HEK293 (cell line): Measurements from ENCODE around the gene TSEN2.

Experiments
- CTCF ChIA-PET: fragments of 350-600 bp; formaldehyde crosslinking; extraction: SDS; loops from one replicate; lab custom pipeline; 2021; ENCODE audit warnings: antibody characterized with exemption; lab: Yijun Ruan, JAX
- POLR2A ChIA-PET: fragments of 300-600 bp; formaldehyde crosslinking; extraction: SDS; loops from one replicate; lab custom pipeline; 2020; ENCODE audit warnings: antibody characterized with exemption, inconsistent platforms; lab: Yijun Ruan, JAX
- H3K27ac ChIP-seq: fragments of 200-500 bp; sonication (Bioruptor generic); 2 replicates; pipeline ENCODE4 v1.5.1; 2014; ENCODE audit warnings: low read depth, low read length, control low read depth, inconsistent platforms; ENCODE audit errors: extremely low read depth
- H3K36me3 ChIP-seq, 2 experiments: fragments of 200-500 bp in 1 of 2; sonication (Bioruptor generic) in 1 of 2; 1 replicate in 1 of 2; 2 replicates in 1 of 2; pipeline ENCODE4 v1.5.1; 2014 to 2017; ENCODE audit warnings: inconsistent platforms in 2 of 2, low read length in 2 of 2; ENCODE audit not compliant: control insufficient read depth in 2 of 2, insufficient read depth in 1 of 2
- H3K4me1 ChIP-seq: fragments of 200-500 bp; sonication (Bioruptor generic); 2 replicates; pipeline ENCODE4 v1.5.1; 2014; ENCODE audit warnings: mild to moderate bottlenecking, low read length, inconsistent platforms; ENCODE audit not compliant: control insufficient read depth, insufficient read depth
- H3K4me3 ChIP-seq: 2 replicates; pipeline ENCODE4 v1.5.1; 2011; ENCODE audit warnings: low read depth, mild to moderate bottlenecking, control low read depth, low read length, moderate library complexity
- H3K9me3 ChIP-seq: fragments of 200-500 bp; sonication (Bioruptor generic); 2 replicates; pipeline ENCODE4 v1.5.1; 2014; ENCODE audit warnings: low read depth, low read length, inconsistent platforms; ENCODE audit not compliant: control insufficient read depth, insufficient read depth
- FEZF1 ChIP-seq: fragments of 450-650 bp; formaldehyde crosslinking; IDR thresholded peaks from 2 replicates; pipeline ENCODE4 v1.5.1; 2016; ENCODE audit warnings: missing biosample characterization, missing genetic modification characterization
- KLF9 ChIP-seq: fragments of 450-650 bp; formaldehyde crosslinking; IDR thresholded peaks from 2 replicates; pipeline ENCODE4 v1.5.1; 2016; ENCODE audit warnings: missing biosample characterization, missing genetic modification characterization, low read depth
- MYNN ChIP-seq: fragments of 450-650 bp; formaldehyde crosslinking; IDR thresholded peaks from 2 replicates; pipeline ENCODE4 v1.5.1; 2016; ENCODE audit warnings: missing biosample characterization, missing genetic modification characterization, borderline replicate concordance
- OSR2 ChIP-seq: fragments of 450-650 bp; formaldehyde crosslinking; IDR thresholded peaks from 2 replicates; pipeline ENCODE4 v1.5.1; 2016; ENCODE audit warnings: missing biosample characterization, missing genetic modification characterization
- PRDM1 ChIP-seq: fragments of 450-650 bp; formaldehyde crosslinking; IDR thresholded peaks from 2 replicates; pipeline ENCODE4; 2016; ENCODE audit warnings: missing biosample characterization, missing genetic modification characterization
- SP7 ChIP-seq: fragments of 450-650 bp; formaldehyde crosslinking; IDR thresholded peaks from 2 replicates; pipeline ENCODE4 v1.5.1; 2016; ENCODE audit warnings: missing biosample characterization, missing genetic modification characterization
- TRIM28 ChIP-seq: IDR thresholded peaks from 2 replicates; pipeline ENCODE4 v1.6.1; 2011; ENCODE audit warnings: low read length, control low read depth, borderline replicate concordance
- ZFHX2 ChIP-seq: fragments of 450-650 bp; formaldehyde crosslinking; conservative IDR thresholded peaks from 2 replicates; pipeline ENCODE4 v1.5.1; 2016; ENCODE audit warnings: missing biosample characterization, missing genetic modification characterization
- ZFP69B ChIP-seq: fragments of 450-650 bp; formaldehyde crosslinking; IDR thresholded peaks from 2 replicates; pipeline ENCODE4 v1.5.1; 2016; ENCODE audit warnings: missing biosample characterization, missing genetic modification characterization
- ZNF10 ChIP-seq: fragments of 450-650 bp; formaldehyde crosslinking; IDR thresholded peaks from 2 replicates; pipeline ENCODE4 v1.5.1; 2017; ENCODE audit warnings: missing biosample characterization, missing genetic modification characterization
- ZNF133 ChIP-seq: fragments of 450-650 bp; formaldehyde crosslinking; IDR thresholded peaks from 2 replicates; pipeline ENCODE4 v1.5.1; 2016; ENCODE audit warnings: missing biosample characterization, missing genetic modification characterization
- ZNF16 ChIP-seq: fragments of 450-650 bp; formaldehyde crosslinking; IDR thresholded peaks from 2 replicates; pipeline ENCODE4 v1.5.1; 2016; ENCODE audit warnings: low read depth, missing biosample characterization, missing genetic modification characterization
- ZNF350 ChIP-seq: fragments of 450-650 bp; formaldehyde crosslinking; IDR thresholded peaks from 2 replicates; pipeline ENCODE4 v1.5.0; 2017; ENCODE audit warnings: missing biosample characterization, mild to moderate bottlenecking, missing genetic modification characterization
- ZNF394 ChIP-seq: fragments of 450-650 bp; formaldehyde crosslinking; IDR thresholded peaks from 2 replicates; pipeline ENCODE4 v1.5.1; 2016; ENCODE audit warnings: missing biosample characterization, missing genetic modification characterization, mild to moderate bottlenecking, moderate library complexity, borderline replicate concordance
- ZNF501 ChIP-seq: fragments of 450-650 bp; formaldehyde crosslinking; IDR thresholded peaks from 2 replicates; pipeline ENCODE4 v1.5.1; 2016; ENCODE audit warnings: missing biosample characterization, missing genetic modification characterization
- ZNF560 ChIP-seq: fragments of 450-650 bp; formaldehyde crosslinking; IDR thresholded peaks from 2 replicates; pipeline ENCODE4 v1.5.1; 2017; ENCODE audit warnings: missing biosample characterization, missing genetic modification characterization, borderline replicate concordance
- ZNF571 ChIP-seq: fragments of 450-650 bp; formaldehyde crosslinking; IDR thresholded peaks from 2 replicates; pipeline ENCODE4 v1.5.0; 2017; ENCODE audit warnings: missing biosample characterization, missing genetic modification characterization
- ZNF664 ChIP-seq: fragments of 450-650 bp; formaldehyde crosslinking; IDR thresholded peaks from 2 replicates; pipeline ENCODE4 v1.5.1; 2016; ENCODE audit warnings: missing biosample characterization, missing genetic modification characterization
- ZNF701 ChIP-seq: fragments of 450-650 bp; formaldehyde crosslinking; IDR thresholded peaks from 2 replicates; pipeline ENCODE4 v1.5.1; 2016; ENCODE audit warnings: missing biosample characterization, missing genetic modification characterization
- ZNF785 ChIP-seq: fragments of 450-650 bp; formaldehyde crosslinking; IDR thresholded peaks from 2 replicates; pipeline ENCODE4 v1.5.1; 2016; ENCODE audit warnings: missing biosample characterization, missing genetic modification characterization
- ZXDB ChIP-seq: fragments of 450-650 bp; formaldehyde crosslinking; IDR thresholded peaks from 2 replicates; pipeline ENCODE4 v1.5.1; 2016; ENCODE audit warnings: missing biosample characterization, missing genetic modification characterization
- TF ChIP-seq, protein P1 (sequence below): fragments of 450-650 bp; formaldehyde crosslinking; IDR thresholded peaks from 2 replicates; pipeline ENCODE4 v1.5.1; 2016; ENCODE audit warnings: missing biosample characterization, missing genetic modification characterization
- TF ChIP-seq, protein P2 (sequence below): sonication (generic); formaldehyde crosslinking; IDR thresholded peaks from 2 replicates; pipeline ENCODE4 v1.8.1; 2022; ENCODE audit warnings: mild to moderate bottlenecking, moderate library complexity, missing genetic modification reagents
- TF ChIP-seq, protein P3 (sequence below): fragments of 450-650 bp; formaldehyde crosslinking; IDR thresholded peaks from 2 replicates; pipeline ENCODE4 v1.5.1; 2016; ENCODE audit warnings: missing biosample characterization, missing genetic modification characterization
- TF ChIP-seq, protein P4 (sequence below): fragments of 450-650 bp; formaldehyde crosslinking; IDR thresholded peaks from 2 replicates; pipeline ENCODE4 v1.5.1; 2016; ENCODE audit warnings: missing biosample characterization, missing genetic modification characterization
- TF ChIP-seq, protein P5 (sequence below): fragments of 450-650 bp; formaldehyde crosslinking; IDR thresholded peaks from 2 replicates; pipeline ENCODE4 v1.5.1; 2016; ENCODE audit warnings: missing biosample characterization, missing genetic modification characterization

The TSEN2 gene

DNA sequence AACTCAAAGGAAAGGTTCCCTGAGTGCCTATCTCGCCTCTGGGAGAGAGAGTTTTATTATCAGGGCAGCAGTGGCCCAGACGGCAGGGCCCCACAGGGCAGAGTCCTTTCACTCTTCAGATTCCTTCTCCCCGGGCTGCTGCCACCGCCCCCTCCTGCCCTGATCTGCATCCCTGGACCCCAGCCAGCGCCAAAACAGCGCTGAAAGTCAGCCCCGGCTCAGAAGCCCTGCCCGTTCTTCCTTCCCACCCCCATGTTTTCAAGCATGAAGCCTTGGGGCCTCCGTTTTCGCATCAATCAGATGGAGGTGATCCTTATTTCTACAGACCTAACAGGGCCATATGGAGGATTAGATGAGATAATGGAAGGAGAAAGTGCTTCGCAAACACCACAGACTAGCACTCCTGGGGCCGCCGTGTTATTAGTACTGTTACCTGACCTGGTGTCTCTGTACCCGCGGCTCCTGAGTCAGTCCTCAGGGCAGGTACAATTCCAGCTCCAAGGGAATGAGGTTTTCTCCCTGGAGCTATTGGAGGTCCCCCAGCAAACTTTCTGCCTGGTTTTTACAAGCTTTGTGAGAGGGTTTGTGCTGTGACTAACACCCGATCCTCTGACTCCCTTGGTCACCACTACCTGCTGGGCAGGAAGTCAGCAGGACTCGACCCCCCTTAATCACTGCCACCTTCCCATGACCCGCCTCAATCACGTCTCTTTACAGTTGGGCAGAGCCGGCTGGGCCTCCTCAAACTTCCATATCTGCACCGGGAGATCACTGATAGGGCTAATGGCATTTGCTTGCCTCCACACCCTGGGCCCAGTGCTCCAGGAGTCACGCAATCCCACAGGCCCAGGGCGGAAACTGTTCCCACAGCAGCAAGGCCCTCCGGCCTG is 39.5 kb upstream of the TSEN2 start:
- Histone ChIP-seq H3K4me1 (peaks cover 13% of the 10 kb centered on the region; the same call in 1 of the 2 replicates), H3K4me3 (no peak overlapping the region), H3K9me3 (no peaks in the 10 kb centered on the region), H3K36me3 (no peaks in the 10 kb centered on the region), H3K27ac (peak overlapping the region; percentile 49; the same call in 1 of the 2 replicates)
- ChIA-PET CTCF (interaction anchor here (0.6 to 1.0 kb wide), 2 partner anchors 14 to 443 kb away, joined by 3 read pairs; no protein-coding TSS in a partner anchor), POLR2A (no interaction called here)
- TF ChIP-seq ZNF664 (tag by site-specific recombination): peak; percentile 96
- no peak for TF ChIP-seq ZNF10 (tag by site-specific recombination)
- TF ChIP-seq TRIM28: no peak; the same call in 1 of the 2 replicates
- TF ChIP-seq, protein P1, sequence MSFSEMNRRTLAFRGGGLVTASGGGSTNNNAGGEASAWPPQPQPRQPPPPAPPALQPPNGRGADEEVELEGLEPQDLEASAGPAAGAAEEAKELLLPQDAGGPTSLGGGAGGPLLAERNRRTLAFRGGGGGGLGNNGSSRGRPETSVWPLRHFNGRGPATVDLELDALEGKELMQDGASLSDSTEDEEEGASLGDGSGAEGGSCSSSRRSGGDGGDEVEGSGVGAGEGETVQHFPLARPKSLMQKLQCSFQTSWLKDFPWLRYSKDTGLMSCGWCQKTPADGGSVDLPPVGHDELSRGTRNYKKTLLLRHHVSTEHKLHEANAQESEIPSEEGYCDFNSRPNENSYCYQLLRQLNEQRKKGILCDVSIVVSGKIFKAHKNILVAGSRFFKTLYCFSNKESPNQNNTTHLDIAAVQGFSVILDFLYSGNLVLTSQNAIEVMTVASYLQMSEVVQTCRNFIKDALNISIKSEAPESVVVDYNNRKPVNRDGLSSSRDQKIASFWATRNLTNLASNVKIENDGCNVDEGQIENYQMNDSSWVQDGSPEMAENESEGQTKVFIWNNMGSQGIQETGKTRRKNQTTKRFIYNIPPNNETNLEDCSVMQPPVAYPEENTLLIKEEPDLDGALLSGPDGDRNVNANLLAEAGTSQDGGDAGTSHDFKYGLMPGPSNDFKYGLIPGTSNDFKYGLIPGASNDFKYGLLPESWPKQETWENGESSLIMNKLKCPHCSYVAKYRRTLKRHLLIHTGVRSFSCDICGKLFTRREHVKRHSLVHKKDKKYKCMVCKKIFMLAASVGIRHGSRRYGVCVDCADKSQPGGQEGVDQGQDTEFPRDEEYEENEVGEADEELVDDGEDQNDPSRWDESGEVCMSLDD (tag by site-specific recombination): no peak
- no peak for TF ChIP-seq ZNF350 (tag by site-specific recombination)
- TF ChIP-seq, protein P2, sequence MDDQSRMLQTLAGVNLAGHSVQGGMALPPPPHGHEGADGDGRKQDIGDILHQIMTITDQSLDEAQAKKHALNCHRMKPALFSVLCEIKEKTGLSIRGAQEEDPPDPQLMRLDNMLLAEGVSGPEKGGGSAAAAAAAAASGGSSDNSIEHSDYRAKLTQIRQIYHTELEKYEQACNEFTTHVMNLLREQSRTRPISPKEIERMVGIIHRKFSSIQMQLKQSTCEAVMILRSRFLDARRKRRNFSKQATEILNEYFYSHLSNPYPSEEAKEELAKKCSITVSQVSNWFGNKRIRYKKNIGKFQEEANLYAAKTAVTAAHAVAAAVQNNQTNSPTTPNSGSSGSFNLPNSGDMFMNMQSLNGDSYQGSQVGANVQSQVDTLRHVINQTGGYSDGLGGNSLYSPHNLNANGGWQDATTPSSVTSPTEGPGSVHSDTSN (CRISPR knock-in tag): no peak
- TF ChIP-seq, protein P3, sequence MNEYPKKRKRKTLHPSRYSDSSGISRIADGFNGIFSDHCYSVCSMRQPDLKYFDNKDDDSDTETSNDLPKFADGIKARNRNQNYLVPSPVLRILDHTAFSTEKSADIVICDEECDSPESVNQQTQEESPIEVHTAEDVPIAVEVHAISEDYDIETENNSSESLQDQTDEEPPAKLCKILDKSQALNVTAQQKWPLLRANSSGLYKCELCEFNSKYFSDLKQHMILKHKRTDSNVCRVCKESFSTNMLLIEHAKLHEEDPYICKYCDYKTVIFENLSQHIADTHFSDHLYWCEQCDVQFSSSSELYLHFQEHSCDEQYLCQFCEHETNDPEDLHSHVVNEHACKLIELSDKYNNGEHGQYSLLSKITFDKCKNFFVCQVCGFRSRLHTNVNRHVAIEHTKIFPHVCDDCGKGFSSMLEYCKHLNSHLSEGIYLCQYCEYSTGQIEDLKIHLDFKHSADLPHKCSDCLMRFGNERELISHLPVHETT: no peak
- no peak for TF ChIP-seq ZNF701
- 0 out of 2 replicates have a peak, but pooled peaks have one; percentile 15 for TF ChIP-seq FEZF1 (tag by site-specific recombination)
- TF ChIP-seq OSR2 (tag by site-specific recombination): no peak
- 0 out of 2 replicates have a peak, but pooled peaks have one; percentile 37 for TF ChIP-seq ZNF785 (tag by site-specific recombination)
- TF ChIP-seq ZXDB (tag by site-specific recombination): no peak
- peak; percentile 75 for TF ChIP-seq SP7
- TF ChIP-seq, protein P4, sequence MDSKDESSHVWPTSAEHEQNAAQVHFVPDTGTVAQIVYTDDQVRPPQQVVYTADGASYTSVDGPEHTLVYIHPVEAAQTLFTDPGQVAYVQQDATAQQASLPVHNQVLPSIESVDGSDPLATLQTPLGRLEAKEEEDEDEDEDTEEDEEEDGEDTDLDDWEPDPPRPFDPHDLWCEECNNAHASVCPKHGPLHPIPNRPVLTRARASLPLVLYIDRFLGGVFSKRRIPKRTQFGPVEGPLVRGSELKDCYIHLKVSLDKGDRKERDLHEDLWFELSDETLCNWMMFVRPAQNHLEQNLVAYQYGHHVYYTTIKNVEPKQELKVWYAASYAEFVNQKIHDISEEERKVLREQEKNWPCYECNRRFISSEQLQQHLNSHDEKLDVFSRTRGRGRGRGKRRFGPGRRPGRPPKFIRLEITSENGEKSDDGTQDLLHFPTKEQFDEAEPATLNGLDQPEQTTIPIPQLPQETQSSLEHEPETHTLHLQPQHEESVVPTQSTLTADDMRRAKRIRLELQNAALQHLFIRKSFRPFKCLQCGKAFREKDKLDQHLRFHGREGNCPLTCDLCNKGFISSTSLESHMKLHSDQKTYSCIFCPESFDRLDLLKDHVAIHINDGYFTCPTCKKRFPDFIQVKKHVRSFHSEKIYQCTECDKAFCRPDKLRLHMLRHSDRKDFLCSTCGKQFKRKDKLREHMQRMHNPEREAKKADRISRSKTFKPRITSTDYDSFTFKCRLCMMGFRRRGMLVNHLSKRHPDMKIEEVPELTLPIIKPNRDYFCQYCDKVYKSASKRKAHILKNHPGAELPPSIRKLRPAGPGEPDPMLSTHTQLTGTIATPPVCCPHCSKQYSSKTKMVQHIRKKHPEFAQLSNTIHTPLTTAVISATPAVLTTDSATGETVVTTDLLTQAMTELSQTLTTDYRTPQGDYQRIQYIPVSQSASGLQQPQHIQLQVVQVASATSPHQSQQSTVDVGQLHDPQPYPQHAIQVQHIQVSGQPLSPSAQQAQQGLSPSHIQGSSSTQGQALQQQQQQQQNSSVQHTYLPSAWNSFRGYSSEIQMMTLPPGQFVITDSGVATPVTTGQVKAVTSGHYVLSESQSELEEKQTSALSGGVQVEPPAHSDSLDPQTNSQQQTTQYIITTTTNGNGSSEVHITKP (tag by site-specific recombination): peak; percentile 83
- TF ChIP-seq KLF9 (tag by site-specific recombination): no peak
- no peak for TF ChIP-seq ZNF571 (tag by site-specific recombination)
- no peak for TF ChIP-seq MYNN
- no peak for TF ChIP-seq ZNF16 (tag by site-specific recombination)
- peak; percentile 82; the same call in 1 of the 2 replicates for TF ChIP-seq ZFP69B (tag by site-specific recombination)
- no peak for TF ChIP-seq ZNF560 (tag by site-specific recombination)
- TF ChIP-seq, protein P5, sequence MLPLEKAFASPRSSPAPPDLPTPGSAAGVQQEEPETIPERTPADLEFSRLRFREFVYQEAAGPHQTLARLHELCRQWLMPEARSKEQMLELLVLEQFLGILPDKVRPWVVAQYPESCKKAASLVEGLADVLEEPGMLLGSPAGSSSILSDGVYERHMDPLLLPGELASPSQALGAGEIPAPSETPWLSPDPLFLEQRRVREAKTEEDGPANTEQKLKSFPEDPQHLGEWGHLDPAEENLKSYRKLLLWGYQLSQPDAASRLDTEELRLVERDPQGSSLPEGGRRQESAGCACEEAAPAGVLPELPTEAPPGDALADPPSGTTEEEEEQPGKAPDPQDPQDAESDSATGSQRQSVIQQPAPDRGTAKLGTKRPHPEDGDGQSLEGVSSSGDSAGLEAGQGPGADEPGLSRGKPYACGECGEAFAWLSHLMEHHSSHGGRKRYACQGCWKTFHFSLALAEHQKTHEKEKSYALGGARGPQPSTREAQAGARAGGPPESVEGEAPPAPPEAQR (tag by site-specific recombination): no peak
- peak; percentile 58 for TF ChIP-seq ZFHX2
- peak; percentile 60 for TF ChIP-seq PRDM1 (tag by site-specific recombination)
- no peak for TF ChIP-seq ZNF394 (tag by site-specific recombination)
- TF ChIP-seq ZNF133 (tag by site-specific recombination): no peak
- no peak for TF ChIP-seq ZNF501 (tag by site-specific recombination)
